H7 (cell line): Measurements from ENCODE around the gene NACAD. TPM values are rescaled to one million over a fixed set of nuclear protein-coding genes. Genes with fewer than 3 reads are reported as not detected.

Source experiments
- total RNA-seq: library from RNA; depleted of rRNA; stranded (reverse); fragments of >200 nt; shearing (Covaris generic); gene quantifications from 2 replicates; pipeline ENCODE4 v1.2.3, GENCODE V29; 2014; rRNA removed

Gene NACAD
- total RNA-seq, 1 experiment from 2014 or later = 1.7 TPM

Other genes starting within 250 kb of the NACAD start
- 179 and 184 TPM in 2 replicates for gene H2AZ2, start 240.9 kb downstream of the NACAD start, total RNA-seq
- 7.7 and 9.3 TPM in 2 replicates for gene PURB, start 203.4 kb downstream of the NACAD start, total RNA-seq
- not detected in 2 replicates for gene MYO1G, start 110.0 kb downstream of the NACAD start, total RNA-seq
- 42.4 and 43.9 TPM in 2 replicates for gene CCM2, start 88.8 kb downstream of the NACAD start, total RNA-seq
- 234 and 238 TPM in 2 replicates for gene TBRG4, start 22.7 kb upstream of the NACAD start, total RNA-seq
- gene RAMP3, start 68.8 kb upstream of the NACAD start, total RNA-seq = 0.11 and 0.31 TPM in 2 replicates